T-cell (primary cell): Measurements from ENCODE around the gene C10orf62. TPM values are rescaled to one million over a fixed set of nuclear protein-coding genes. Genes with fewer than 3 reads are reported as not detected.

Experiments used
- ATAC-seq, 4 experiments: fragments of 200-7000 bp in 3 of 4; fragments of 150-1000 bp in 1 of 4; cut with Tn5 transposase; replicated peaks in 1 of 4; 1 replicate in 3 of 4; 2 replicates in 1 of 4; pipeline ENCODE4 v1.10.0; 2021; ENCODE audit warnings: moderate library complexity in 3 of 4, mild to moderate bottlenecking in 2 of 4, moderate number of reproducible peaks in 1 of 4
- CTCF ChIA-PET, 2 donors: fragments of 300-600 bp; sonication (Branson Sonifier 250); formaldehyde crosslinking; loops; one replicate each; lab custom pipeline; 2022; ENCODE audit warnings: antibody characterized with exemption in 2 of 2; lab: Charles Lee
- POLR2A ChIA-PET, 2 donors: fragments of 300-600 bp; sonication (Branson Sonifier 250); formaldehyde crosslinking; loops; one replicate each; lab custom pipeline; 2022; ENCODE audit warnings: antibody characterized with exemption in 2 of 2; lab: Charles Lee
- DNase-seq, 35 experiments: peaks; one replicate each; pipeline versions ENCODE4 v3.0.0 to v3.0.0-alpha.2; 2013 to 2023
- H3K27ac ChIP-seq: one replicate; pipeline ENCODE4 v1.5.1; 2013; ENCODE audit warnings: low read length
- H3K27me3 ChIP-seq, 2 experiments: replicated peaks in 1 of 2; 1 replicate in 1 of 2; 2 replicates in 1 of 2; pipeline versions ENCODE4 v1.6.1 to v1.7.0; 2013; ENCODE audit warnings: low read length in 1 of 2, mixed read lengths in 1 of 2; ENCODE audit not compliant: control insufficient read depth in 2 of 2, insufficient read depth in 2 of 2; ENCODE audit errors: extremely low read depth in 1 of 2
- H3K36me3 ChIP-seq, 2 donors: 1 replicate in 1 of 2; 2 replicates in 1 of 2; pipeline versions ENCODE4 v1.6.1 to v1.7.0; 2013; ENCODE audit warnings: low read length in 1 of 2; ENCODE audit not compliant: control insufficient read depth in 2 of 2, insufficient read depth in 1 of 2; ENCODE audit errors: extremely low read depth in 1 of 2
- H3K4me1 ChIP-seq, 2 experiments: 1 replicate in 1 of 2; 2 replicates in 1 of 2; pipeline versions ENCODE4 v1.6.1 to v1.7.0; 2013; ENCODE audit warnings: low read length in 2 of 2, mixed read lengths in 1 of 2; ENCODE audit not compliant: insufficient read depth in 2 of 2, control insufficient read depth in 1 of 2; ENCODE audit errors: extremely low read depth in 1 of 2
- H3K4me3 ChIP-seq, 2 donors: 1 replicate in 1 of 2; 2 replicates in 1 of 2; pipeline versions ENCODE4 v1.5.1 to v1.7.0; 2013; ENCODE audit warnings: mild to moderate bottlenecking in 2 of 2, low read length in 1 of 2, moderate library complexity in 1 of 2; ENCODE audit not compliant: control insufficient read depth in 1 of 2; ENCODE audit errors: extremely low read depth in 1 of 2
- H3K9me3 ChIP-seq: 2 replicates; pipeline ENCODE4 v1.7.0; 2013
- H3K27ac Mint-ChIP-seq, 2 donors: one replicate each; pipeline ENCODE4 v1.8.0; 2020 to 2021; ENCODE audit warnings: mild to moderate bottlenecking in 2 of 2, mixed read lengths in 2 of 2
- H3K27me3 Mint-ChIP-seq, 2 donors: one replicate each; pipeline ENCODE4 v1.8.0; 2021 to 2022; ENCODE audit warnings: mixed read lengths in 2 of 2
- H3K36me3 Mint-ChIP-seq: one replicate; pipeline ENCODE4 v1.8.0; 2021; ENCODE audit warnings: mixed read lengths
- H3K4me1 Mint-ChIP-seq, 3 donors: one replicate each; pipeline ENCODE4 v1.8.0; 2020 to 2022; ENCODE audit warnings: mixed read lengths in 3 of 3, mild to moderate bottlenecking in 1 of 3
- H3K4me3 Mint-ChIP-seq, 3 donors: one replicate each; pipeline ENCODE4 v1.8.0; 2020 to 2022; ENCODE audit warnings: mild to moderate bottlenecking in 3 of 3, mixed read lengths in 3 of 3, moderate library complexity in 3 of 3
- H3K9me3 Mint-ChIP-seq, 3 donors: one replicate each; pipeline ENCODE4 v1.8.0; 2020 to 2022; ENCODE audit warnings: mixed read lengths in 3 of 3
- WGBS: methylation state at CpG from one replicate; pipeline ENCODE4 v1.1.5; 2013; ENCODE audit warnings: missing lambda C conversion rate; ENCODE audit not compliant: insufficient coverage; 5-methylcytosine and 5-hydroxymethylcytosine counted together
- total RNA-seq, 35 experiments: library from RNA in 6 of 35; stranded (reverse) in 6 of 35; fragments of 120-200 nt in 1 of 35; gene quantifications; one replicate each; pipeline versions ENCODE4 v1.2.1 to v1.2.4 and lab custom pipeline; 2013 to 2026

Gene C10orf62
- total RNA-seq, 5 donors from 2014 or later (not counting 1 experiment from before 2014, with no cell fraction given): not detected

DNA sequence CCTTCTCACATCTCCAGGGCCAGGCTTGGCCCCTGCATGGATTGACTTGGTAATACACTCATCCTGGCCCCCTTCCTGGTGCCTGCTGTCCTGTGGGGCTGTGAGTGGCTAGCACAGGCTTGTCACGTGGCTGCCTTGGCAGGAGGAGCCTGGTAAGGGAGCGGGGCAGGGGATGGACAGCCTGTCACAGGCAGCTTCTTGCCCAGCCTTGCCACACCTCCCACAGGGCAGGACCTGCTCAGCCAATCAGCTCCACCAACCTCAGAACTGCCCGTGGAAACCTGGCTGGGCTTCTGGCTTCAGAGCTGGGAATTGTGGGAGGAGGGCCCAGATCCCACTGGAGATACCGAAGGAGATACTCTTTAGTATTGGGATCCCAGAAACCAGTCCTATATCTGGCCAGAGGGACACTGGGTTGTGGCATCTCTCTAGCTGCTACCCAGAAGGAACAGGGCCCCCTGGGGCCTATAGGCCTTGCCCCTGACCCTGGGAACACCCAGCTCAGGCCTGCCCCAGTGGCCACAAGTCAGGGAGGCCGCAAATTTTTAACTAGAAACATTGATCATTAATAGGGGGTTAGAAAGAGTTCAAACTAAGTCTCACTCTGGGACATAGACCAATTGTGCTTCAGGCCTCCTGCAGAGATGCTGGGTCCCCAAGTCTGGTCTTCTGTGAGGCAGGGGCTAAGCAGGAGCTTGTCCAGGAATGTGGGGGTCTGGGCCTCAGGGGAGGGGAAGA is 5.3 kb upstream of the C10orf62 start, which contains the start of gene HOGA1:
TSS of gene HOGA1 (plus strand) at position 330 of the 738 bp plus-strand sequence. CDS start at position 645, 315 bp downstream.
- Mint-ChIP-seq H3K27me3 (peaks cover 0 to 2% of the 10 kb centered on the region in 2 donors), H3K36me3 (no peaks in the 10 kb centered on the region), H3K4me1 (no peaks in the 10 kb centered on the region), H3K9me3 (no peaks in the 10 kb centered on the region), H3K4me3 (no peak within 1 kb of the TSS), H3K27ac (no peak within 1 kb of the TSS)
- WGBS: 43% methylated on average over 3 of the region's 5 CpGs
- ChIA-PET CTCF (no interaction called here), POLR2A (no interaction called here)
- no peak for DNase-seq
- H3K9me3 ChIP-seq: no peaks in the 10 kb centered on the region
- H3K27ac ChIP-seq: no peak within 1 kb of the TSS
- no peaks in the 10 kb centered on the region for H3K4me1 ChIP-seq
- no peak within 1 kb of the TSS for H3K4me3 ChIP-seq
- H3K36me3 ChIP-seq: no peaks in the 10 kb centered on the region
- H3K27me3 ChIP-seq: peaks cover 0 to 8% of the 10 kb centered on the region in 2 experiments
- ATAC-seq: no peak

DNA sequence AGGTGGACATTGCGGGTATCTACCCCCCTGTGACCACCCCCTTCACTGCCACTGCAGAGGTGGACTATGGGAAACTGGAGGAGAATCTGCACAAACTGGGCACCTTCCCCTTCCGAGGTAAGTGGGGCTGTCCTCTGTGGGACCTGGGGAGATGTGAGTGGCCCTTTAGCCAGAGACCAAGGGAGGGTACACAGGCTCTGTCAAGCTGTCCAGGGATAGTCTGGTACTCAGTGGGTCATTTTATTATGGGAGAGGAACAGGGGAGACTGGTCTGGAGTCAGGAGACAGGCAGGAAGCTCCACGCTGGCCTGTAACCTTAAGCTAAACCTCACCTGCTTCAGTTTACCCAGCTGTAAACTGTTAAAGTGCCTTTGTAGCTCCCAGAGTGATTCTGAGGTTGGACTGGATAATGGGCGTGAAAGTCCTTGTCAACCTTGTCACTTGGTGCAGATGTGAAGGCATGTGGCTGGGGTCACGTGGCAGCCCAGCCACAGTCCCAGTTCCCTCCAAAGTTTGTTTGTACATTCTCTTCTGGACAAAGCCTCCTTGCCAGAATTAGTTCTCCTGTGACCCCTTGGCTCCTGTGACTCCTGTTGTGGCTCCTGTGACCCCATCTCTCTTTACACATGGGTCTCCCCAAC is 4.6 kb upstream of the C10orf62 start:
- no peaks in the 10 kb centered on the region for H3K4me1 Mint-ChIP-seq
- no peak overlapping the region for H3K27ac Mint-ChIP-seq
- H3K9me3 Mint-ChIP-seq: no peaks in the 10 kb centered on the region
- DNase-seq (no peak), ATAC-seq (no peak)
- H3K36me3 ChIP-seq: no peaks in the 10 kb centered on the region
- H3K27me3 ChIP-seq: peaks cover 0 to 8% of the 10 kb centered on the region in 2 experiments
- 70% methylated on average over 2 of the region's 5 CpGs for WGBS
- H3K4me3 Mint-ChIP-seq: no peak overlapping the region
- ChIA-PET CTCF (interaction anchor here in 1 of 2 donors (1.0 kb wide), 1 partner anchor 10 kb away, joined by 3 read pairs; no protein-coding TSS in a partner anchor), POLR2A (no interaction called here)
- H3K36me3 Mint-ChIP-seq: no peaks in the 10 kb centered on the region
- no peak overlapping the region for H3K27ac ChIP-seq
- peaks cover 0 to under 1% of the 10 kb centered on the region in 2 experiments for H3K4me1 ChIP-seq
- H3K27me3 Mint-ChIP-seq: peaks cover 0 to 2% of the 10 kb centered on the region in 2 donors
- H3K9me3 ChIP-seq: no peaks in the 10 kb centered on the region
- H3K4me3 ChIP-seq: no peak overlapping the region

DNA sequence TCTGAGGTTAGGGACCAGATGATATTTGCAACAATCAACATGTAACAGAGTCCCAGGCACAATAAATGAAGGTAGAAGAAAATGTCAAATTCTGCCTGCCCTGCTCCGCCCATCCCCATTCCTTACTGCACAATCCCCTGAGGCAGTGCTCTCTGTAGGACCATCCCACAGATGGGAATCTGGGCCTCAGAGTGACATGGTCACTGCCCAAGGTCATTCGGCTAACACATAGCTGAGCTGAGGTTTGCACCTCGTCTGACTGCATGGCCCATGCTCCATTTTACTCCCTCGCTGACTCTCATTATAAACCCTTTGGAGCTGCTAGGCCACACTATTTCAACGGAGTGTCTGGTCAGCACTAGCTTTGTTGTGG is 4.1 kb upstream of the C10orf62 start:
- no peak overlapping the region for H3K27ac ChIP-seq
- 78% methylated on average over 3 of the region's 5 CpGs for WGBS
- no peak overlapping the region for H3K4me3 ChIP-seq
- H3K4me1 ChIP-seq: peaks cover 0 to 5% of the 10 kb centered on the region in 2 experiments
- ChIA-PET CTCF (interaction anchor here in 1 of 2 donors (1.0 kb wide), 1 partner anchor 10 kb away, joined by 3 read pairs; no protein-coding TSS in a partner anchor), POLR2A (interaction anchor here in 1 of 2 donors (0.7 kb wide), 1 partner anchor 151 kb away, joined by 4 read pairs; no protein-coding TSS in a partner anchor)
- no peaks in the 10 kb centered on the region for H3K27me3 Mint-ChIP-seq
- no peaks in the 10 kb centered on the region for H3K36me3 Mint-ChIP-seq
- H3K4me1 Mint-ChIP-seq: peaks cover 0 to 3% (median 0%) of the 10 kb centered on the region in 3 donors
- H3K9me3 Mint-ChIP-seq: no peaks in the 10 kb centered on the region
- DNase-seq (no peak), ATAC-seq (no peak)
- no peaks in the 10 kb centered on the region for H3K9me3 ChIP-seq
- no peak overlapping the region for H3K27ac Mint-ChIP-seq
- H3K36me3 ChIP-seq: no peaks in the 10 kb centered on the region
- H3K27me3 ChIP-seq: peaks cover 0 to 8% of the 10 kb centered on the region in 2 experiments
- H3K4me3 Mint-ChIP-seq: no peak overlapping the region

DNA sequence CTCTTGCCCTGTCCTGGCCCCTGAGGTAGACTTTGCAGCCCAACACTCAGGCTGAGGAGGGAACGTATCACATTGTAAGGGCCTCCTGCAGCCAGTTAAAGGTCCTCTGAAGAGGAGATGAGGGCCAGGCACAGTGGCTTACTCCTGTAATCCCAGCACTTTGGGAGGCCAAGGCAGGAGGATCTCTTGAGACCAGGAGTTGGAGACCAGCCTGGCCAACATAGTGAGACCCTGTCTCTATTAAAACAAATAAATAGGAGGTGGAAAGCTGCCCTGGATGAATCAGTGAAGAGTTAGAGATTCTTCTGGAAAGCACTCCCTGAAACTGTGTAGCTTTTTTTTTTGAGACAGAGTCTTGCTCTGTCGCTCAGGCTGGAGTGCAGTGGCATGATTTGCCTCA is 2.3 kb upstream of the C10orf62 start:
- ChIA-PET CTCF (no interaction called here), POLR2A (no interaction called here)
- H3K9me3 ChIP-seq: no peaks in the 10 kb centered on the region
- H3K27me3 ChIP-seq: peaks cover 0 to 8% of the 10 kb centered on the region in 2 experiments
- H3K36me3 ChIP-seq: no peaks in the 10 kb centered on the region
- WGBS: 80% methylated on average over 1 of the region's 2 CpGs
- H3K27ac ChIP-seq: no peak overlapping the region
- Mint-ChIP-seq H3K27me3 (no peaks in the 10 kb centered on the region), H3K27ac (no peak overlapping the region), H3K4me1 (peaks cover 0 to 5% (median 0%) of the 10 kb centered on the region in 3 donors), H3K4me3 (no peak overlapping the region), H3K36me3 (no peaks in the 10 kb centered on the region), H3K9me3 (no peaks in the 10 kb centered on the region)
- peaks cover 0 to 12% of the 10 kb centered on the region in 2 experiments for H3K4me1 ChIP-seq
- ATAC-seq (no peak), DNase-seq (no peak)
- H3K4me3 ChIP-seq: no peak overlapping the region

DNA sequence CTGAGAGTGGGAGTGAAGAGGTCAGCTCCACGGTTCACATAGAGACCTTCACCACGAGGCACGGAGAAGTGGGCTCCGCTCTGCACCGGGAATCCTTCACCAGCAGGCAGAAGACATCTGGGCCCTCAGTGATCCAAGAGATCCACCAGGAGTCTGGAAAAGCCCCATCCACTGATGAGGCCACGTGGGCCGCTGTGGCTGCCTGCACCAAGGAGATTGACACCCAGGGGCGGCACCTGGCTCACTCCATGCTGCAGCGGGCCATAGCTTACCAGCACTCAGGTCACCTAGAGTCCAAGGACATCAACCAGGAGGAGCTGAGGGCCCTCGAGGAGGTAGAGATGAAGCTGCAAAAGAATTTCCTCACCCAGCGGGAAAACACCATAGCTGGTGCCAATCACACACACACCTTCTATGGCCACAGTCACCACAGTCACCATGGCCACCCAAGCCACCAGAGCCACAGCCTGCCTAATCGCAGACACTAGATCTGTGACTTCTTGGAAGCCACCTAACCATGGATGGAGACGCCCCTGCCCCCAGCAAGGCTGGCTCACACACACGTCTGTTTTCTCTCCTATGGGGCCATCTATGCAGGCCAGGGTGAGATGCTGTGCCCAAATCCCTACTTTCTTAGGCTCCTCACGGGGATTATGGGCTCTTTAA is 694 bp downstream of the C10orf62 start:
- Mint-ChIP-seq H3K4me3 (no peak overlapping the region), H3K9me3 (no peaks in the 10 kb centered on the region), H3K36me3 (no peaks in the 10 kb centered on the region), H3K27ac (no peak overlapping the region), H3K4me1 (peaks cover 0 to 5% (median 0%) of the 10 kb centered on the region in 3 donors), H3K27me3 (no peaks in the 10 kb centered on the region)
- WGBS: 76% methylated on average over 10 of the region's 15 CpGs
- ChIA-PET POLR2A (no interaction called here), CTCF (no interaction called here)
- H3K36me3 ChIP-seq: no peaks in the 10 kb centered on the region
- peak in 7 of 35 experiments; percentile 5 to 30 (median 16) for DNase-seq
- ATAC-seq: no peak
- H3K9me3 ChIP-seq: no peaks in the 10 kb centered on the region
- no peak overlapping the region for H3K4me3 ChIP-seq
- peaks cover 0 to 3% of the 10 kb centered on the region in 2 experiments for H3K27me3 ChIP-seq
- H3K4me1 ChIP-seq: peaks cover 0 to 12% of the 10 kb centered on the region in 2 experiments
- no peak overlapping the region for H3K27ac ChIP-seq
